ENCODE measurements around the gene RBFOX2. TPM values are rescaled to one million over a fixed set of nuclear protein-coding genes. Genes with fewer than 3 reads are reported as not detected.

The RBFOX2 gene
- total and polyA plus RNA-seq, 10 donors, result 2.6 to 39.6 (median 31.8) TPM

DNA sequence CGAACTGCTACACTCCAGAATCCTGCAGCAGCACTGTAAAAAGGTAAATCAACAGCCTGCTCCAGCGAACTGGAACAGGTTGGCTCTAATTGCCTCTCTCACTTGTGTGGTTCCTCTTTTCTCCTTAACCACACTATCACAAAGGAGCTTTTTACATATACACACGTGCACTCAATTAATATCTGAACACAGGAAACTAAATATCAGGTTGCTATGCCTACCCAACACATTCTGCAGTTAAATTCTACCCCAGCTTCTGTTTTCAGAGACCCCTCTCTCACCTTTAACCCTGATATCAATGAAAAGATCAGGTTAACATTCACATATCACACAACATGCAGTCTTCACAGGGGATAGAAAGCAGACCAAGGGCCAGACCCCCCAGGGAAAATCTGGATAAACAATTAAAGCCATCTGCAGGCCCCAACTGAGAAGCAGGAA is 11.0 kb downstream of the RBFOX2 start:
- TF ChIP-seq POLR2A (IDR thresholded peaks at IDR 0.05) (no peak), POLR2AphosphoS5 (IDR thresholded peaks at IDR 0.05) (no peak)
- TF ChIP-seq, protein P1, sequence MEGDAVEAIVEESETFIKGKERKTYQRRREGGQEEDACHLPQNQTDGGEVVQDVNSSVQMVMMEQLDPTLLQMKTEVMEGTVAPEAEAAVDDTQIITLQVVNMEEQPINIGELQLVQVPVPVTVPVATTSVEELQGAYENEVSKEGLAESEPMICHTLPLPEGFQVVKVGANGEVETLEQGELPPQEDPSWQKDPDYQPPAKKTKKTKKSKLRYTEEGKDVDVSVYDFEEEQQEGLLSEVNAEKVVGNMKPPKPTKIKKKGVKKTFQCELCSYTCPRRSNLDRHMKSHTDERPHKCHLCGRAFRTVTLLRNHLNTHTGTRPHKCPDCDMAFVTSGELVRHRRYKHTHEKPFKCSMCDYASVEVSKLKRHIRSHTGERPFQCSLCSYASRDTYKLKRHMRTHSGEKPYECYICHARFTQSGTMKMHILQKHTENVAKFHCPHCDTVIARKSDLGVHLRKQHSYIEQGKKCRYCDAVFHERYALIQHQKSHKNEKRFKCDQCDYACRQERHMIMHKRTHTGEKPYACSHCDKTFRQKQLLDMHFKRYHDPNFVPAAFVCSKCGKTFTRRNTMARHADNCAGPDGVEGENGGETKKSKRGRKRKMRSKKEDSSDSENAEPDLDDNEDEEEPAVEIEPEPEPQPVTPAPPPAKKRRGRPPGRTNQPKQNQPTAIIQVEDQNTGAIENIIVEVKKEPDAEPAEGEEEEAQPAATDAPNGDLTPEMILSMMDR (IDR thresholded peaks at IDR 0.05 in 8 of 11, conservative IDR thresholded peaks at IDR 0.05 in 3 of 11), result no peak
- WGBS, 5 donors, result 25 to 38% (median 33%) methylated on average over 3 of the region's 3 CpGs
- intact Hi-C loops (cut with DNase I; ENCODE audit: low total_unique reads), result no loop called here

DNA sequence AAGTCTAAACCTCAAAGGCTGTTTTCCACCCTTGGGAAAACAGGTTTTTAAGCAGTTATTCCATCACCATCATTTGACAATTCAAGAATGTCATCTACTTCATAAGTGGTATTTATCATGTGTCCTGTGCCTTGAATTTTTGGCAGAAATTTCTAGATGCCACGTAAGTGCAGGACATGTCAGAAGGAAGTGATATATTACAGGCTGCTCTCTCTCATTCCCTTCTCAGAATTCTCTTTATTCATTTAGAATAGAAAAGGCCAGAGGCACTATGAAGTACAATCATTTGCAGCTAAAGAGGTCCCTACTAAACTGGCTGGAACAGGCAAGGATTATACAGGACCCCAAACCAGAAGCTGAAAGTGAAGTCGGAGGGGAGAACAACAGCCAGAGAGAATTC is 11.9 kb downstream of the RBFOX2 start:
- DNase-seq, result no peak
- no peak for TF ChIP-seq POLR2AphosphoS5 (IDR thresholded peaks at IDR 0.05)
- TF ChIP-seq, protein P1 (IDR thresholded peaks at IDR 0.05 in 8 of 11, conservative IDR thresholded peaks at IDR 0.05 in 3 of 11), result no peak
- TF ChIP-seq POLR2A (IDR thresholded peaks at IDR 0.05), result no peak
- no peaks in the 10 kb centered on the region for H3K36me3 ChIP-seq
- 41 to 69% (median 56%) methylated on average over 2 of the region's 2 CpGs for WGBS, 5 donors
- intact Hi-C loops (cut with DNase I; ENCODE audit: low total_unique reads), result no loop called here
- H3K9me3 ChIP-seq, result no peaks in the 10 kb centered on the region
- peaks cover 4 to 40% (median 22%) of the 10 kb centered on the region in 6 donors for H3K4me1 ChIP-seq
- peaks cover 0 to 66% (median 0%) of the 10 kb centered on the region in 7 donors for H3K27me3 ChIP-seq (replicated peaks in 1 of 7)
- H3K4me3 ChIP-seq, result no peak overlapping the region
- peak overlapping the region in 1 of 8 donors; percentile 34 for H3K27ac ChIP-seq

More for the DNA sequence above, 11.0 kb downstream of the RBFOX2 start:
- H3K4me3 ChIP-seq, result no peak overlapping the region
- peaks cover 4 to 44% (median 22%) of the 10 kb centered on the region in 6 donors for H3K4me1 ChIP-seq
- no peaks in the 10 kb centered on the region for H3K9me3 ChIP-seq
- H3K27me3 ChIP-seq (replicated peaks in 1 of 7), result peaks cover 0 to 58% (median 0%) of the 10 kb centered on the region in 7 donors
- no peak for DNase-seq
- H3K36me3 ChIP-seq, result no peaks in the 10 kb centered on the region
- H3K27ac ChIP-seq, result no peak overlapping the region

DNA sequence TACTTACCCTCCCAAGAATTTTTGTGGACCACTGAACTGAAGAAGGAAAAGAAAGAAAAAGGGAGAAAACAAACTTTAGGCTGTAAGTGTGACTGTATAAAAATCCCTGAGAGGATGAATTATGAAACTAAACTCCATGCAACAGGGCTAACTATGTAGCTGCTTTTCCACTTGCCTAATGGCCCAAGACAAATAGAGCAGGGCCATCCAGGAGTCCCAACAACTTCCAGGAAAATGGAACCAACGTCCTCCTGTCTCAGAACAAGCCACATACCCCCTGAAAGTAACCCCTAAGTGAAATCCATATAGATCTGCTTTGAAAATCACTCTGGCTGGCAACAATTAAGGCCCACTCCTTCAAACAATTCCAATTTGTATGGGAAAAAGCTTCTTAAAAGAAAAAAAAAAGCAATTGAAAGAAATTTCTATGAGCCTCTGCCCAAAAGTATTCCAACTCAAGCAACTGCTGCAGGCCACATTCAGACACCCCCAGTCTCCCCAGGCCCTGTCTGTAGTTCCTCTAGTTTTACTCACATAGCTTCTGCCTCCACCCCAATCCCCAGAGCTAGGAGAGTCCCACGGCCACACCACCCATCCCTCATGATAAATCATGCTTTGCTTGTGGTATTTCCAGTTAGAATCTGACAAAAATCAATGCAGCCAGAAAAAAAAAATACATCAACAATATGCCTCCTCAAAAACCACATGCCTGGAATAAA is 12.7 kb downstream of the RBFOX2 start:
- no peaks in the 10 kb centered on the region for H3K9me3 ChIP-seq
- H3K4me3 ChIP-seq, result no peak overlapping the region
- DNase-seq, result no peak
- H3K4me1 ChIP-seq, result peaks cover 4 to 36% (median 20%) of the 10 kb centered on the region in 6 donors
- no peaks in the 10 kb centered on the region for H3K36me3 ChIP-seq
- peaks cover 0 to 66% (median 0%) of the 10 kb centered on the region in 7 donors for H3K27me3 ChIP-seq (replicated peaks in 1 of 7)
- TF ChIP-seq POLR2AphosphoS5 (IDR thresholded peaks at IDR 0.05) (no peak), POLR2A (IDR thresholded peaks at IDR 0.05) (no peak)
- TF ChIP-seq, protein P1 (IDR thresholded peaks at IDR 0.05 in 8 of 11, conservative IDR thresholded peaks at IDR 0.05 in 3 of 11), result no peak
- intact Hi-C loops (cut with DNase I; ENCODE audit: low total_unique reads), result no loop called here
- 43 to 73% (median 53%) methylated on average over 2 of the region's 2 CpGs for WGBS, 5 donors
- H3K27ac ChIP-seq, result peak overlapping the region in 1 of 8 donors; percentile 5

DNA sequence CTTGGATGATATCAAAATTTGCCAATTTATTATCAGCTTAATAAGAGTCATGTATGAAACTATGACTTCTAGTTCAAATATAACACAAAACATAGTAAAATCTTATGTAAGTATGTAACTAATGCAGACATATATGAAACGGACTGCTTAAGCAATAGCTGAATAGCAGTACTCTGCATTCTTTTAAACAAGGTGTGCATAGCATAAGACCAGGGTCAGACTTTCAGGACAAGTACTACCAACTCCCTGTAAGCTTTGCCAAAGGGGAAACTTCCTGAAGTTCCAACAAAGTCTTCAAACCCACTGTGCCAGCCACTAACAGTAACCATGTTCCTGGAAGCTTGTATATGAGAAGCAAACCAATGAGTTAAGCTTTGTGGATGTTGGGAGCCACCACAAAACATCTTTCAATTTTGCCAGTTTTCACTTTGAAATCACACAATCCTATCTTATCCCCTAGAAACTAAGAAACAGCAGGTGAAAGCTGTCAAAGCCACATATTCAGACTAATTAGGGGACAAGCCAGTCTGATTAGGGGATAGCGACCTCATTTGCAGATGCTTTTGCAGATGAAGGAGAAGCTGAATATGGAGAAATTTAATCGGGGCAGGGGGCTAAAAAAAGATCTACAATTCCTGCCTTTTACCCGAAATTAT is 13.3 kb downstream of the RBFOX2 start:
- TF ChIP-seq, protein P1 (IDR thresholded peaks at IDR 0.05 in 8 of 11, conservative IDR thresholded peaks at IDR 0.05 in 3 of 11), result no peak
- no peak for TF ChIP-seq POLR2AphosphoS5 (IDR thresholded peaks at IDR 0.05)
- TF ChIP-seq POLR2A (IDR thresholded peaks at IDR 0.05), result no peak
- intact Hi-C loops (cut with DNase I; ENCODE audit: low total_unique reads), result no loop called here
- no peak for DNase-seq
- H3K4me3 ChIP-seq, result no peak overlapping the region
- WGBS, 5 donors, result 68 to 89% (median 77%) methylated on average over 4 of the region's 4 CpGs
- H3K27me3 ChIP-seq (replicated peaks in 1 of 7), result peaks cover 0 to 66% (median 0%) of the 10 kb centered on the region in 7 donors
- H3K36me3 ChIP-seq, result no peaks in the 10 kb centered on the region
- H3K9me3 ChIP-seq, result no peaks in the 10 kb centered on the region
- H3K4me1 ChIP-seq, result peaks cover 4 to 36% (median 20%) of the 10 kb centered on the region in 6 donors
- peak overlapping the region in 1 of 8 donors; percentile 5 for H3K27ac ChIP-seq
